Mononuclear cell (primary cell): Measurements from ENCODE around the gene UGT1A6. TPM values are rescaled to one million over a fixed set of nuclear protein-coding genes. Genes with fewer than 3 reads are reported as not detected.

Experiments
- H3K27me3 ChIP-seq: 2 replicates; pipeline ENCODE4 v1.6.0; 2011; ENCODE audit warnings: low read length, control low read depth; ENCODE audit not compliant: insufficient read depth
- H3K4me1 ChIP-seq: 2 replicates; pipeline ENCODE4 v1.5.1; 2011; ENCODE audit warnings: mild to moderate bottlenecking, low read length, control low read depth; ENCODE audit not compliant: insufficient read depth
- H3K4me3 ChIP-seq: 2 replicates; pipeline ENCODE4 v1.5.1; 2011; ENCODE audit warnings: mild to moderate bottlenecking, low read length, moderate library complexity
- H3K9me3 ChIP-seq: 2 replicates; pipeline ENCODE4 v1.5.1; 2011; ENCODE audit warnings: low read depth, mild to moderate bottlenecking, control low read depth, low read length
- total RNA-seq: library from RNA; depleted of rRNA; stranded (reverse); fragments of >200 nt; gene quantifications from one replicate; pipeline ENCODE4 v1.2.3, GENCODE V29; 2012

The UGT1A6 gene
- total RNA-seq, 1 donor = not detected

DNA sequence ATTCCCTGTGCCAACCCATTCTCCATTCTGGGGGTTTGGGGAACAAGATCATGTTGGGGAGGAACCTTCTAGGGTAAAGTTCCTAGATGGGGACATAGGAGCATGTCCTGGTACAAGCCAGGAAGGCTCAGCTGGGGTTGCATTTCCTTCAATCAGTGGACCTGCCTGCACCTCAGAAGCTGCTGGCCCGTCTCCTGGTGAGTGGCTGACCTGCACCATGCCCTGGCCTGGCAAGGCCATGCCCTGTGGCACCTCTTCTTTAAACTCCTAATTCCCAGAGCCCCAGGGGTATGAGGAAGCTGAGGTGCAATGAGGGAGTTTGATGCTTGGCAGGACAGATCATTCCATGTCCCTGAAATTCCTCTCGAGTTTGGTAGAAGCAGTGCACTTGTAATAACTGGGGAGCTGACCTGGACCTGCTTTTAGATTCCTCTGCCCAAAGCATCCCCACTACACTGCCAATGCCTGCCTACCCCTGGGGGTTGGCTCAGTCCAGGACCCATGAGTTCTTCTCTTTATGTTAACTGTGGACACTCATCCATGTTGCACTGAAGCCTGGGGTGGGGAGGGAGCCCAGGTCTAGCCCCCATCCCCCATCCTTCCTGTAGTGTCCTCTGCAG is 110.7 kb downstream of the UGT1A6 start:
- Histone ChIP-seq H3K4me1 (no peaks in the 10 kb centered on the region), H3K27me3 (no peaks in the 10 kb centered on the region), H3K9me3 (no peaks in the 10 kb centered on the region), H3K4me3 (no peak overlapping the region)

DNA sequence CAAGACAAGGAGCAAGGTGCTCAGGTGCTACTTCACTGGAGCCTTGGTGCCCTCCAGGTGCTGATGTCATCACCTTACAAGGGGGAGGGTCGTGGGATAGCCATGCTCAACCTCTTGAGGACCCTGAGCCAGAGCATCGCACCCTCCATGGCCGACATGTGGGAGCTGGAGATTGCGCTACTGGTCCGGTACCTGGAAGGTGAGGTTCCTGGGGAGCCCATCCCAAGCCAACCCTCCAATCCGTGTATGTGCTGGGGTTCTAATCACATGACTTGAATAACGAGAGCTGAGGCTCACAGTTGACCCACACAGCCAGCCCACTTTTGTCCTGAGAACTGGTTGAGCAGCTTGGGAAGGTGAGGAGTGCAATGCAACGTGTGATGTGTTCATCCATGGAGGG is 111.3 kb downstream of the UGT1A6 start:
- no peaks in the 10 kb centered on the region for H3K9me3 ChIP-seq
- H3K27me3 ChIP-seq = no peaks in the 10 kb centered on the region
- no peak overlapping the region for H3K4me3 ChIP-seq
- no peaks in the 10 kb centered on the region for H3K4me1 ChIP-seq

DNA sequence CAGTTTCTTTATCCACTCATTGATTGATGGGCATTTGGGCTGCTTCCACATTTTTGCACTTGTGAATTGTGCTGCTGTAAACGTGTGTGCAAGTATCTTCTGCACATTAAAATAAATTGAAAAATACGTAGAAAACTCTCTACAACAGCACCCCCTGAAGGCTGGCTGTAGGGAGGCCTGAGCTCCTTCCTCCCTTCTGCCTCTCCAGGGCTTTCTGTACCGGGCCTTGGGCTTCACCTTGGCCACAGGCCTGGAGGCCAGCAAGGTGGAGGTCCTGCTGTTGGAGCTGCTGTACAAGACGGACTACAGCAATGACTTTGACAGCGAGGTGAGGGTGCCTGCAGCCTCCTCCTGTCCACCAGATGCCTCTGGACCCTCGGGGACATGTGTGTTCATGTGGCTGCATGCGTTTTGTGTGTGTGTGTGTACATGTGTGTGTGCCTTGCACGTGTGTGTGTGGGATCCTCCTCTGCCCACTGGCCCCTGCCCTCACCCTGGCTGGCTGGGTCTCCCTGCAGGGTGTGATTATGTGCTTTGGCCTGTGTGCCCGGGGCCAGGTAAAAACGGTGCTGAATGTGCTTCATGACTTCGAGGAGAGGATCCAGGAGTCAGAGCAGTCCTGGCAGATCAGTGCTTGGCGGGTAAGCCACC is 114.7 kb downstream of the UGT1A6 start:
- H3K27me3 ChIP-seq = no peaks in the 10 kb centered on the region
- no peaks in the 10 kb centered on the region for H3K9me3 ChIP-seq
- no peak overlapping the region for H3K4me3 ChIP-seq
- H3K4me1 ChIP-seq = no peaks in the 10 kb centered on the region

DNA sequence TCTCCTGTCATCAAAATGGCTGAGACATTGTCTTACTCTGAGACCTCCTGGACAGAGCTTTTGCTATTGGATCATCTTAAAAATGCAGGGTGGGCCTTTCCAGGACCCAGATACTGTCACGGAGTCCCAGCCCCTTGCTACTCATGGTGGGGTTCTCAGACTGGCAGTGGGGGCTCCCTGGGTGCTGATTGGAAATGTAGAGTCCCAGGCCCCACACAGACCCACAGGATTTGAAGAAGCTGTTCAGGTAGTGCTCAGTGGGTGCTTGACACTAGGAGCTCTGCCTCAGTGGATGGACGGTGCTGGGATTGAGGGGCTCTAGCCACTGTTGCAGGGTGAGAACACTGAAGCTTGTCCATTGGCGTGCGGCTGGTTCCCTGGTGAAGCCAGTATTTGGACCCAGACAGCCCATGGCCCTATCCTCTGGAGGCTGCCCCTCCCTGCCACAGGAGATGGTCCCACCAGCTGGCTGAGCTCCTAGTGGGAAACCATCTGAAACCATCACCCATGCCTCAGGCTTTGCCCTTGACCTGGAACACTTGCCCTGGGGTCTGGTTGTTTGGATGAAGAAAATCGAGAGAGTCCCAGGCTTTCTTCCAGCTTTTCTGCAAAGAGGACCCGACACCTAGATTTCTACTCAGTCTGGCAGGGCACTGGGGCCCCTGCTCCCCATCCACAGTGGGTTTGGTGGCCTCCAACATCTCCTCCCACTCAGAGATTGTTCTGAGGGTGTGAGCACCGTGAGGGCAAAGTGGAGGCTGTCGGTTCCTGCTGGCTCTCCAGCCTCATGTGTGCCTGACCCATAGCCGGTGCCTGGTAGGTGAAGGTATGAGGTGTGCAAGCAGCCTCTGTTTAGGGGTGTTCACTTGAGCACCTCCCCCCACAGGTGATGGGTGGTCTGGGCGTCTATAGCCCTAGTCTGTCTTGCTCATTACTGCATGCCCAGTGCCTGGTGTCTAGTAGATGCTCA is 115.6 kb downstream of the UGT1A6 start:
- Histone ChIP-seq H3K4me3 (no peak overlapping the region), H3K4me1 (no peaks in the 10 kb centered on the region), H3K27me3 (no peaks in the 10 kb centered on the region)

DNA sequence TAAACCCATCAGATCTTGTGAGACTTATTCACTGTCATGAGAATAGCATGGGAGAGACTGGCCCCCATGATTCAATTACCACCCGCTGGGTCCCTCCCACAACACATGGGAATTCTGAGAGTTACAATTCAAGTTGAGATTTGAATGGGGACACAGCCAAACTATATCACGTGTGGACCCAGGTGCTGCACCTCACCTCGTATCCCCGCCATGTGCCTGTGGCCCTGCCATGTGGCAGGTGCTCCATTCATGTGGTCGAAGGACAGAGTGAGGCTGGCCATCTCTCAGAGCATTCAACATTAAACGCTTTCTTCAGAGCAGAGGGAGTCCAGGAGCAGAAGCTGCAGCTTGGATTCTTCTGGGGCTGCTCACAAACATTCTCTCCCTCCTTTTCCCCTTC is 117.7 kb downstream of the UGT1A6 start:
- Histone ChIP-seq H3K9me3 (no peaks in the 10 kb centered on the region), H3K4me1 (no peaks in the 10 kb centered on the region), H3K4me3 (no peak overlapping the region), H3K27me3 (no peaks in the 10 kb centered on the region)

More for the DNA sequence above, 115.6 kb downstream of the UGT1A6 start:
- no peaks in the 10 kb centered on the region for H3K9me3 ChIP-seq

DNA sequence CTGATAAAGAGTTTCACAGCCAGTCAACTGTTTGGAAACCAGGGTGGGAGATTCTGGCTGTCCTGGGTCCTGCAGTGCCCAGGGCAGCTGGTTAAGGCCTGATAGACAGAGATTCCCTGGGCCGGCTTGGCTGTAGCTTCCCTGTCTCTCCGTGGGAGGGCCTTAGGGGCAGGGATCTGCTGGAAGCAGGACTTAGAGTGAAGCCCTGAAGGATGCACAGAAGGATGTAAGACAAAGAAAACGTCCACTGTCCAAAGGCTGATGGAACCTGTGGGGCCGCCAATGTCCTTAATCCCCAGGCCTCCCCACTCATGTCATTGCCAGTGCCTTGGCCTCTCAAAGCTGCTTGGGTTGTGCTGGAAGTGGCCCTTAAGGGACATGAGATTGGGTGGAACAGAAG is 118.4 kb downstream of the UGT1A6 start:
- H3K9me3 ChIP-seq = no peaks in the 10 kb centered on the region

DNA sequence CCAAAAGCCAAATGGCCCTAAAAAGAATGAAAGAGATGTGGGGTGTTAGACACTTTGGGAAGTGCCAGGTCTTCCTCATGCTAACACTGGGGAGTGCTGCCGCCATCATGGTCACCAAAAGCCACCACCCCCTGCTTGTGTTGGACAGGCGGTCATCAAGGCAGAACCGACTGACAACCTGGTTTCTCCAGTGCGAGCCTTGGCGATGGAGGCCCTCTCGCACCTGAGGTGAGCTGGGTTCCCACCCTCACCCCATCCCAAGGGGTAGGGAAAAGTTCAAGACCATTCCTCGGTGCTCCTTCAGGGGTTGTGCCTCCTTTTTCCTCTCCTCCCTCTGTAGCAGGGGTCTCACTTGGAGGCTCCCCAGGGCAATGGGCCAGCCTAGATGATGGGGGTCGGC is 119.0 kb downstream of the UGT1A6 start:
- H3K9me3 ChIP-seq = no peaks in the 10 kb centered on the region
- no peaks in the 10 kb centered on the region for H3K27me3 ChIP-seq
- no peak overlapping the region for H3K4me3 ChIP-seq
- H3K4me1 ChIP-seq = no peaks in the 10 kb centered on the region

More for the DNA sequence above, 118.4 kb downstream of the UGT1A6 start:
- Histone ChIP-seq H3K4me3 (no peak overlapping the region), H3K27me3 (no peaks in the 10 kb centered on the region), H3K4me1 (no peaks in the 10 kb centered on the region)

DNA sequence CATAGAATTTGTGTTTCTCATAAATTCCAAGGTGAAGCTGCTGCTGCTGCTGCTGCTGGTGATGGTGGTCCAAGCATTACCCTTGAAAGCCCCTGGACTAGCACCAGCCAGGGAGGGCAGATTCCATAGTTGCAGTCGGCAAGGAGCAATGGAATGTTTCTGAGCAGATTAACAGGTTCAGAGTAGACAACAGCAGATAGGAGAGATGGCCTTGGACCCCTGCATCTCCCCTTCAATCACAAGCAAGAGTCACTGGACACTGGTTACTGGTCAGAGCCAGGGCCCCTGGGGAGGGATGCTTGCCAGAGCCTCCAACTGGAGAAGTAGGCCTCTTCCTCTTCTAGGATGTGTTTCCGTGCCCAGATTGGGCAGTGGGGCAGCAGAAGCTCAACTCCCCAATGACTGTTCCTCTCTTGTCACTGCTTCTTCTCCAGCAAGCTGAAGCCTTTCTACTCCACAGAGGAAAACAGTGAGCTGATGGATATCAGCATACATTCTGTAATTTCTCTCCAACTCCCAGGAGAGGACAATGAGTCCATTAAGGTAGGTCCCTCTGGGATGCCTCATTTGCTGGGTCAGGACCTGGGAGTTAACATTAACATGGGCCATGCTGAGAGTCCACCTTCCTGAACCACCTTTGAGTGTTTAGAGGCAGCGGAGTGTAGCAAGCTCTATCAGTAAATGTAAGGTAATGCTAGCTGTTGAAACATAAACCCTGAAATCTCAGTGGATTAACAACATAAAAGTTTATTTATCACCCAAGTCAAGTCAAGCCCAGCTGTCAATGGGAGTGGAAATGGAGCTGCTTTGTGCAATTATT is 120.8 kb downstream of the UGT1A6 start:
- H3K4me3 ChIP-seq = no peak overlapping the region
- H3K4me1 ChIP-seq = no peaks in the 10 kb centered on the region
- H3K27me3 ChIP-seq = no peaks in the 10 kb centered on the region
- H3K9me3 ChIP-seq = no peaks in the 10 kb centered on the region

GRCh38 chr2:233814056-233814835 is 121.6 kb downstream of the UGT1A6 start:
- Histone ChIP-seq H3K27me3 (no peaks in the 10 kb centered on the region), H3K4me3 (no peak overlapping the region), H3K9me3 (no peaks in the 10 kb centered on the region), H3K4me1 (no peaks in the 10 kb centered on the region)

GRCh38 chr2:233815861-233816260 is 123.2 kb downstream of the UGT1A6 start:
- Histone ChIP-seq H3K4me1 (no peaks in the 10 kb centered on the region), H3K4me3 (no peak overlapping the region), H3K27me3 (no peaks in the 10 kb centered on the region), H3K9me3 (no peaks in the 10 kb centered on the region)

- no peaks in the 10 kb centered on the region for H3K27me3 ChIP-seq
- H3K4me3 ChIP-seq = no peak overlapping the region
- H3K4me1 ChIP-seq = no peaks in the 10 kb centered on the region
- no peaks in the 10 kb centered on the region for H3K9me3 ChIP-seq
Measured at GRCh38 chr2:233816334-233816733, 123.6 kb downstream of the UGT1A6 start.

DNA sequence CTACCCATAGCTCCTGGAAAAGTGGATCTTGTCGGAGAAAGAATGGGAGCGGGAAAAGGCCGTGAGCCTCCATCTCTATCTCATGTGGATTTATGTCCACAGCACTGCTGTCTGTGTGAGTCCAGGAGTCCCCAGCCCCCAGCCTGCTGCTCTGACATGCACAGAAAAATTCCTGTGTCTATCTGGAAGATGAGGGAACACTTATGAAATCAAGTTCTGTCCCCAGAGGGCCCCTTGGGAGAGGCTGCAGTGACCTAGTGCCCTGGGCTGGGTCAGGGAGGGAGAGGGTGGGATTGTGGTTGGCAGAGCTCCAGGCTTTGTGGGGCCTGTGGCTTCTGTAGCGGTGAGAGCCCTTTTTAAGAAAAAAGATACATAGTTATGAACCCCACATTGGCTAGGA is 124.1 kb downstream of the UGT1A6 start:
- Histone ChIP-seq H3K27me3 (no peaks in the 10 kb centered on the region), H3K4me1 (no peaks in the 10 kb centered on the region), H3K9me3 (no peaks in the 10 kb centered on the region), H3K4me3 (no peak overlapping the region)

GRCh38 chr2:233817361-233817911 is 124.7 kb downstream of the UGT1A6 start:
- Histone ChIP-seq H3K4me3 (no peak overlapping the region), H3K4me1 (no peaks in the 10 kb centered on the region), H3K27me3 (no peaks in the 10 kb centered on the region), H3K9me3 (no peaks in the 10 kb centered on the region)
